KMS-11 (cell line): ENCODE measurements around the gene COL23A1.

Source experiments
- H2AFZ ChIP-seq: fragments of 200-600 bp; sonication (generic); 2 replicates; pipeline ENCODE4 v1.6.1; 2016; ENCODE audit warnings: antibody characterized with exemption, mixed run types, low read depth
- H3K27ac ChIP-seq: fragments of 200-600 bp; sonication (generic); 2 replicates; pipeline ENCODE4 v1.6.1; 2016; ENCODE audit warnings: mild to moderate bottlenecking, mixed run types
- H3K27me3 ChIP-seq: fragments of 200-600 bp; sonication (generic); 2 replicates; pipeline ENCODE4 v1.6.1; 2017; ENCODE audit warnings: mild to moderate bottlenecking, low read depth, mixed run types, moderate library complexity; ENCODE audit not compliant: insufficient read depth
- H3K36me3 ChIP-seq: fragments of 200-600 bp; sonication (generic); 2 replicates; pipeline ENCODE4 v1.6.1; 2017; ENCODE audit warnings: mild to moderate bottlenecking, mixed run types; ENCODE audit not compliant: insufficient read depth
- H3K4me1 ChIP-seq: fragments of 200-600 bp; sonication (generic); 2 replicates; pipeline ENCODE4 v1.6.1; 2016; ENCODE audit warnings: mild to moderate bottlenecking, low read depth, mixed run types; ENCODE audit not compliant: poor library complexity, severe bottlenecking
- H3K4me2 ChIP-seq: fragments of 200-600 bp; sonication (generic); 2 replicates; pipeline ENCODE4 v1.7.0; 2016; ENCODE audit warnings: mild to moderate bottlenecking, mixed run types
- H3K4me3 ChIP-seq: fragments of 200-600 bp; sonication (generic); IDR thresholded peaks from 2 replicates; pipeline ENCODE4 v1.6.1; 2017; ENCODE audit warnings: low read depth, low read length, mixed read lengths; ENCODE audit not compliant: insufficient read depth
- H3K79me2 ChIP-seq: fragments of 200-600 bp; sonication (generic); 2 replicates; pipeline ENCODE4 v1.6.1; 2016; ENCODE audit warnings: low read depth, mixed run types; ENCODE audit not compliant: insufficient read depth
- H3K9ac ChIP-seq: fragments of 200-600 bp; sonication (generic); 2 replicates; pipeline ENCODE4 v1.6.1; 2016; ENCODE audit warnings: mild to moderate bottlenecking, mixed run types
- H4K20me1 ChIP-seq: fragments of 200-600 bp; sonication (generic); 2 replicates; pipeline ENCODE4 v1.6.1; 2016; ENCODE audit warnings: mild to moderate bottlenecking, mixed run types; ENCODE audit not compliant: insufficient read depth
- TF ChIP-seq, protein P1 (sequence below): fragments of 200-600 bp; sonication (generic); conservative IDR thresholded peaks from 2 replicates; pipeline ENCODE4 v1.6.1; 2017; ENCODE audit warnings: low read depth, mild to moderate bottlenecking, antibody characterized with exemption, low read length, moderate library complexity, mixed read lengths

COL23A1 gene

DNA sequence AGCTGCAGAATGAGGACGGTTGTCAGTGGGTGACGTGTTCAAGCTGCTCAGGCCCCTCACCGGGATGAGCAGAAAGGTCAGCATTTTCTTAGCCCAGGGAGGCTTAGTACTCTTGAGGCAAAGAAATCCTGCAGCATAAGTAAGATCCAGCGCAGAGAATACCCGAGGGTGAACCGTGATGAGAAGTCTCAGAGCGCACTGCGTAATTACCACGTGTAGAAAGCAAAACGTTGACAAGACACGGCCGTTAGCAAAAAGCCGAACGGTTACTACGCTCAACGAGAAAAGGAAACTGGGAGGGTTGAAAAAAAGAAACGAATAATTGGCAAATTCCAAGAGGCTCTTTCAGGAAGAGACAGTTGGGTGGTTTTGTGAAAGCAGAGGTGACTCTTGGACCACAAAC, 104.0 kb downstream of the COL23A1 start:
- Histone ChIP-seq H3K4me2 (no peak overlapping the region), H3K27me3 (no peaks in the 10 kb centered on the region; the same call in 1 of the 2 replicates), H3K9ac (no peak overlapping the region), H2AFZ (no peak overlapping the region), H3K27ac (no peak overlapping the region), H3K79me2 (no peaks in the 10 kb centered on the region), H3K36me3 (no peaks in the 10 kb centered on the region), H3K4me3 (no peak overlapping the region), H3K4me1 (no peaks in the 10 kb centered on the region), H4K20me1 (no peaks in the 10 kb centered on the region)
- TF ChIP-seq, protein P1, sequence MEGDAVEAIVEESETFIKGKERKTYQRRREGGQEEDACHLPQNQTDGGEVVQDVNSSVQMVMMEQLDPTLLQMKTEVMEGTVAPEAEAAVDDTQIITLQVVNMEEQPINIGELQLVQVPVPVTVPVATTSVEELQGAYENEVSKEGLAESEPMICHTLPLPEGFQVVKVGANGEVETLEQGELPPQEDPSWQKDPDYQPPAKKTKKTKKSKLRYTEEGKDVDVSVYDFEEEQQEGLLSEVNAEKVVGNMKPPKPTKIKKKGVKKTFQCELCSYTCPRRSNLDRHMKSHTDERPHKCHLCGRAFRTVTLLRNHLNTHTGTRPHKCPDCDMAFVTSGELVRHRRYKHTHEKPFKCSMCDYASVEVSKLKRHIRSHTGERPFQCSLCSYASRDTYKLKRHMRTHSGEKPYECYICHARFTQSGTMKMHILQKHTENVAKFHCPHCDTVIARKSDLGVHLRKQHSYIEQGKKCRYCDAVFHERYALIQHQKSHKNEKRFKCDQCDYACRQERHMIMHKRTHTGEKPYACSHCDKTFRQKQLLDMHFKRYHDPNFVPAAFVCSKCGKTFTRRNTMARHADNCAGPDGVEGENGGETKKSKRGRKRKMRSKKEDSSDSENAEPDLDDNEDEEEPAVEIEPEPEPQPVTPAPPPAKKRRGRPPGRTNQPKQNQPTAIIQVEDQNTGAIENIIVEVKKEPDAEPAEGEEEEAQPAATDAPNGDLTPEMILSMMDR: no peak

DNA sequence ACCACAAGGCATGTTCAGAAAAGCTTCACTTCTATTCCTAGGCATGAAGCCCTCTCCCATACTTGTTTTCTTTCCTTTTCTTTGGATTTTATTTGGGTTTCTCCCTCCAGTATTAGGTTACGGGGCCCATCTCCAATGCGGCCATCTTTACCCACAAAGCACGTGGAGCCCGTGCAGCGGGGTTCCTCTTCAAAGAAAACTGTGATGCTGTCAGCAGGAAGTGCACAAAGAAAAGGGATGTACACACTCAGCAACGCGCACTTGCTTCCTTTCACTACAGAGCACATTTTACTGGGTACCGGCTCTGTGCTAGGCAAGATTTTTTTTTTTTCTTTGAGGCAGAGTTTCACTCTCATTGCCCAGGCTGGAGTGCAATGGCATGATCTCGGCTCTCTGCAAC, 106.6 kb downstream of the COL23A1 start:
- no peak overlapping the region for H3K4me3 ChIP-seq
- no peaks in the 10 kb centered on the region for H4K20me1 ChIP-seq
- no peak overlapping the region for H3K27ac ChIP-seq
- no peaks in the 10 kb centered on the region for H3K4me1 ChIP-seq
- no peak overlapping the region for H3K4me2 ChIP-seq
- H3K79me2 ChIP-seq: no peaks in the 10 kb centered on the region
- H3K27me3 ChIP-seq: no peaks in the 10 kb centered on the region; the same call in 1 of the 2 replicates
- no peak overlapping the region; the same call in 1 of the 2 replicates for H2AFZ ChIP-seq
- no peaks in the 10 kb centered on the region for H3K36me3 ChIP-seq
- TF ChIP-seq, protein P1: no peak
- H3K9ac ChIP-seq: no peak overlapping the region

DNA sequence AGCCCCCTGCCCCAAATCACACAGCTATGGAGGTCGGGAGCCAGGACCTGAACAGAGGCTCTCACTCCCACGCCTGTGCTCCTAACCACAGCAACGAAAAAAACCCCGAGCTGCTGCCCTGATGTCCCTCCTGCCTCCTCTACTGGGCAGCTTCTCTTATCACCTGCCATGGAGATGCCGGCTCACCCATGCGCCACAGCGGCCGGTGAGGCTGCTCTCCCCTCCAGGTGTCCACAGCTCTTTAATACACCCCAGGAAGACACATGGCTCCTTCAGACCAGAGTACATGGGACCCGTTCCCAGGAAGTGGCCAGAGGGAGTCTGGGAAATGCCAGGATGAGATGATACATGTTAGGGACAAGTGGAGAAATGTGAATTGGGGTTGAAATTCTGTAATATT, 110.9 kb downstream of the COL23A1 start:
- no peak overlapping the region for H3K9ac ChIP-seq
- TF ChIP-seq, protein P1: no peak
- no peaks in the 10 kb centered on the region; the same call in 1 of the 2 replicates for H3K27me3 ChIP-seq
- H3K4me1 ChIP-seq: no peaks in the 10 kb centered on the region
- H3K27ac ChIP-seq: no peak overlapping the region
- no peak overlapping the region for H3K4me3 ChIP-seq
- no peak overlapping the region for H3K4me2 ChIP-seq
- no peaks in the 10 kb centered on the region for H3K36me3 ChIP-seq
- H2AFZ ChIP-seq: no peak overlapping the region
- H3K79me2 ChIP-seq: no peaks in the 10 kb centered on the region
- no peaks in the 10 kb centered on the region for H4K20me1 ChIP-seq

DNA sequence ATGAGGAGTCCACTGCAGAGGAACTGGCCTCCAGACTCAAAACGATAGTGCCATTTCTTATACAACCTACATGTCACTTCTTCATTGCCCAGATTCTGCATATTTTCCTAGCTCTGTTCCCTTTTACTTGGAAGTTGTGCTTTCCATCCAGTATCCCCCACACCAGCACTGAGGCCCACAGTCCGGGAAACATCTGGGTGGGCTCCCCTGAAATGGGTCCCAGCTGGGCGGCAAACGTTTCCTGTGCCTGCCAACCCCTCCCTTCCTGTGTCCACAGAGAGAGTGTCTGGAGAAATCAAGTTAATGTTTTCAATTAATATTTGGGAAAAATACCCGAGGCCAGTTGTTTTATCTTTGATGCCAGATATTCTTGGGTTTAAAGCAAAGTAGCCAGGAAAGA, 111.8 kb downstream of the COL23A1 start:
- Histone ChIP-seq H3K4me3 (no peak overlapping the region), H4K20me1 (no peaks in the 10 kb centered on the region), H3K4me2 (no peak overlapping the region), H3K36me3 (no peaks in the 10 kb centered on the region), H2AFZ (no peak overlapping the region), H3K4me1 (no peaks in the 10 kb centered on the region), H3K79me2 (no peaks in the 10 kb centered on the region), H3K9ac (no peak overlapping the region), H3K27me3 (no peaks in the 10 kb centered on the region), H3K27ac (no peak overlapping the region)
- TF ChIP-seq, protein P1: no peak

DNA sequence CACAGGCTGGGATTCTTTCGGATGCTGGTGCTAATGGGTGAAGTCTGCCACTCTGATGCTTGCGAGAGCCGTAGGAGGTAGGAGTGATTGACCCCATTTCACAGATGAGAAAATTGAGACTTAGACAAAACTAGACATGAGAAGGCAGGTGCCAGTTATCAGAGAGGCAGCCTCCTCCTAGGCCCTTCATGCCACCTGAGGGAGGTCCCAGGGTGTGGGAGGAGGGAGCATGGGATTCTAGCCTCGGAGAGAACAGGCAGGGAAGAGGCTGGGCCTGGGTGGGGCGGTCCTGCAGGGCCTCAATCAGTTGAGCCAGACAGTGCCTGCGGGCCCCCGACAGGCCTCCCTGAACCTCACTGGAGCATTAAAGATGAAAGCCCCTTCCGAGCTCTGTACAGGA, 112.4 kb downstream of the COL23A1 start:
- no peaks in the 10 kb centered on the region for H3K79me2 ChIP-seq
- H3K4me3 ChIP-seq: no peak overlapping the region
- no peak overlapping the region for H3K27ac ChIP-seq
- no peaks in the 10 kb centered on the region for H3K36me3 ChIP-seq
- no peaks in the 10 kb centered on the region for H3K27me3 ChIP-seq
- H3K4me1 ChIP-seq: no peaks in the 10 kb centered on the region
- no peak overlapping the region for H2AFZ ChIP-seq
- TF ChIP-seq, protein P1: no peak
- H3K9ac ChIP-seq: no peak overlapping the region
- no peaks in the 10 kb centered on the region for H4K20me1 ChIP-seq
- no peak overlapping the region for H3K4me2 ChIP-seq
